Measurements from ENCODE around the gene RAPGEF2. TPM values are rescaled to one million over a fixed set of nuclear protein-coding genes. Genes with fewer than 3 reads are reported as not detected.
A peak's percentile ranks its signal among the peaks of the same experiment; 100 is the strongest.

The RAPGEF2 gene
- total and polyA plus RNA-seq, 9 of the 15 experiments (the other 6 are each of a cell fraction or from before 2014, with no cell fraction given), result 3.1 to 32.6 (median 23.1) TPM

GRCh38 chr4:159191989-159192388 lies 89.1 kb downstream of the RAPGEF2 start:
- H3K79me2 ChIP-seq (ENCODE audit: control insufficient read depth, insufficient read depth, low read length), result peaks cover 2% of the 10 kb centered on the region; the same call in 1 of the 3 replicates
- DNase-seq (ENCODE audit: extremely low read depth in 1 of 4, low spot score in 3 of 4) (peak in 3 of 4 experiments; percentile 17 to 73 (median 49)), FAIRE-seq (peak; percentile 81), ATAC-seq (peak; percentile 76)
- 31% methylated on average over 5 of the region's 5 CpGs for WGBS (ENCODE audit: insufficient coverage, low coverage, missing lambda C conversion rate)
- H3K9ac ChIP-seq (ENCODE audit: insufficient read depth in 1 of 2, low read depth in 2 of 2, low read length in 2 of 2), result no peak overlapping the region
- CTCF ChIA-PET (ENCODE audit: low intra/inter-chr PET ratio), result interaction anchor here (1.7 kb wide), 1 partner anchor 335 kb away, joined by 9 read pairs; no protein-coding TSS in a partner anchor
- POLR2A ChIA-PET, result interaction anchor here (0.6 to 0.8 kb wide), 2 partner anchors 9 to 352 kb away, joined by 3 read pairs; no protein-coding TSS in a partner anchor
- no peak overlapping the region for H3K27ac ChIP-seq (ENCODE audit: extremely low read depth, low read depth, low read length)
- no peaks in the 10 kb centered on the region for H3K27me3 ChIP-seq (ENCODE audit: control insufficient read depth in 2 of 2, insufficient read depth in 2 of 2, low read length in 2 of 2)
- no peak overlapping the region for H3K4me3 ChIP-seq
- H3K4me1 ChIP-seq (replicated peaks in 1 of 2; ENCODE audit: control insufficient read depth in 2 of 2, insufficient read depth in 2 of 2, low read length in 2 of 2), result peaks cover 12 to 29% of the 10 kb centered on the region in 2 experiments; a peak in 4 of 5 replicates
- 0 out of 2 replicates have a peak, but pooled peaks cover 7% of the 10 kb centered on the region for H4K20me1 ChIP-seq (replicated peaks; ENCODE audit: control insufficient read depth, insufficient read depth, low read length)
- in situ Hi-C loops (cut with MboI), result no loop called here
- no TSS peak for BruUV-seq (replicated peaks)
- no peaks in the 10 kb centered on the region; the same call in 2 of the 3 replicates for H3K36me3 ChIP-seq (ENCODE audit: control insufficient read depth, insufficient read depth, low read length)
- H2AFZ ChIP-seq (ENCODE audit: low read depth, low read length), result no peak overlapping the region
- H3K9me3 ChIP-seq (replicated peaks; ENCODE audit: control insufficient read depth, insufficient read depth, low read depth, low read length), result no peaks in the 10 kb centered on the region
- intact Hi-C loops (cut with micrococcal nuclease), result no loop called here
- H3K9me1 ChIP-seq (ENCODE audit: control insufficient read depth, insufficient read depth, low read length), result no peaks in the 10 kb centered on the region
- peak overlapping the region; percentile 2; the same call in 1 of the 2 replicates for H3K4me2 ChIP-seq (ENCODE audit: insufficient read depth, low read length)
- TF ChIP-seq REST (IDR thresholded peaks at IDR 0.05; ENCODE audit: borderline replicate concordance) (peak; percentile 25; the same call in 1 of the 2 replicates), REST (CRISPR knock-in tag; IDR thresholded peaks at IDR 0.05; ENCODE audit: low read depth) (no peak), CTCF (IDR thresholded peaks at IDR 0.05 in 2 of 3, conservative IDR thresholded peaks at IDR 0.05 in 1 of 3; ENCODE audit: insufficient read depth in 2 of 3, low read depth in 1 of 3, low read length in 3 of 3) (peak; percentile 64 to 67 (median 66)), RAD21 (CRISPR knock-in tag; conservative IDR thresholded peaks at IDR 0.05 in 1 of 2, IDR thresholded peaks at IDR 0.05 in 1 of 2) (peak; percentile 23 to 63; a peak in 3 of 4 replicates), ID3 (CRISPR knock-in tag; IDR thresholded peaks at IDR 0.05) (no peak), ID3 (tag; IDR thresholded peaks at IDR 0.05) (no peak), SMC3 (conservative IDR thresholded peaks at IDR 0.05; ENCODE audit: insufficient read depth, low read depth, low read length) (peak; percentile 32; the same call in 1 of the 2 replicates), TEAD4 (IDR thresholded peaks at IDR 0.05; ENCODE audit: low read length) (peak; percentile 45; the same call in 1 of the 2 replicates), TEAD4 (CRISPR knock-in tag; IDR thresholded peaks at IDR 0.05; ENCODE audit: borderline replicate concordance) (no peak)
